HG02852 (cell line): ENCODE measurements around the gene OTUD5.
"Not testable (repeated sequence)": the region's sequence is repeated elsewhere in the genome, so short reads cannot be mapped to it uniquely, and the experiment has no call there.

Source experiments
- ATAC-seq: cut with Tn5 transposase; IDR thresholded peaks from one replicate; pipeline ENCODE4 v1.9.1; 2021; ENCODE audit warnings: mild to moderate bottlenecking, moderate library complexity; ENCODE audit not compliant: unreplicated experiment

Gene OTUD5, protein sequence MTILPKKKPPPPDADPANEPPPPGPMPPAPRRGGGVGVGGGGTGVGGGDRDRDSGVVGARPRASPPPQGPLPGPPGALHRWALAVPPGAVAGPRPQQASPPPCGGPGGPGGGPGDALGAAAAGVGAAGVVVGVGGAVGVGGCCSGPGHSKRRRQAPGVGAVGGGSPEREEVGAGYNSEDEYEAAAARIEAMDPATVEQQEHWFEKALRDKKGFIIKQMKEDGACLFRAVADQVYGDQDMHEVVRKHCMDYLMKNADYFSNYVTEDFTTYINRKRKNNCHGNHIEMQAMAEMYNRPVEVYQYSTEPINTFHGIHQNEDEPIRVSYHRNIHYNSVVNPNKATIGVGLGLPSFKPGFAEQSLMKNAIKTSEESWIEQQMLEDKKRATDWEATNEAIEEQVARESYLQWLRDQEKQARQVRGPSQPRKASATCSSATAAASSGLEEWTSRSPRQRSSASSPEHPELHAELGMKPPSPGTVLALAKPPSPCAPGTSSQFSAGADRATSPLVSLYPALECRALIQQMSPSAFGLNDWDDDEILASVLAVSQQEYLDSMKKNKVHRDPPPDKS

DNA sequence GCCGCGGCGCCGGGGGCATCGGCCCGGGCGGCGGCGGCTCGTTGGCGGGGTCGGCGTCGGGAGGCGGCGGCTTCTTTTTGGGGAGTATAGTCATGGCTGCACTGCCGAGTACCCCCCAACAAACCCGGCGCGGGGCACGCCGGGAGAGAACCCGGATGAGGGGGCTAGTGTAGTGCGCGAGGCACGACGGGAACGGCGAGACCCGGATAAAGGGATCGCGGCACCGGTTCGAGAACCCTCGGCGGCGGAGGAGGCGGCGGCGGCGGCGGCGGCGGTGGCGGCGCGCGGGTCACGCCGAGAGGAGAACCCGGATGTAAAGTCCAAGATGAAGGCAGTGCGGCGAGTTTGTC lies at the start of gene OTUD5:
Gene OTUD5 (minus strand): TSS at position 131 of the 350 bp plus-strand sequence. CDS start 37 bp downstream, at position 94.
- peak; percentile 39 for ATAC-seq

DNA sequence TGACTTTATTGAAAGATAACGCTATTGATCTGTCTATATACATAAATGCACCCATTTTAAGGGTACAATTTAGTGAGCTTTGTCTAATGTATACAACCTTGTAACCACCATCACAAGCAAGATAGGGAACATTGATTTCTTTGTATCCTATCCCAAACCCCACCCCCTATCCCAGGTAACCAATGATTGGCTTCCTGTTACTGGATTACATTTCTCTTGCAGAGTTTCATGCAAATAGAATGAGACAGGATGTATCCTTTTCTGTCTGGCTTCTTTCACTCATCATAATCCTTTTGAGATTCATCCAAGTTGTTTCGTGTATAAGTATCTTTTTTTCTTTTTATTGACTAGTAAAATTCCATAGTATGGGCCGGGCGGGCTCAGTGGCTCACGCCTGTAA lies 46.3 kb upstream of the OTUD5 start:
- ATAC-seq, result no peak

GRCh38 chrX:49002091-49002935 lies 44.9 kb upstream of the OTUD5 start, which contains the start of gene GRIPAP1:
Gene GRIPAP1, minus strand, starts transcription at chrX:49002264. Its CDS starts 35 bp downstream, at chrX:49002229.
- ATAC-seq, result peak; percentile 68

DNA sequence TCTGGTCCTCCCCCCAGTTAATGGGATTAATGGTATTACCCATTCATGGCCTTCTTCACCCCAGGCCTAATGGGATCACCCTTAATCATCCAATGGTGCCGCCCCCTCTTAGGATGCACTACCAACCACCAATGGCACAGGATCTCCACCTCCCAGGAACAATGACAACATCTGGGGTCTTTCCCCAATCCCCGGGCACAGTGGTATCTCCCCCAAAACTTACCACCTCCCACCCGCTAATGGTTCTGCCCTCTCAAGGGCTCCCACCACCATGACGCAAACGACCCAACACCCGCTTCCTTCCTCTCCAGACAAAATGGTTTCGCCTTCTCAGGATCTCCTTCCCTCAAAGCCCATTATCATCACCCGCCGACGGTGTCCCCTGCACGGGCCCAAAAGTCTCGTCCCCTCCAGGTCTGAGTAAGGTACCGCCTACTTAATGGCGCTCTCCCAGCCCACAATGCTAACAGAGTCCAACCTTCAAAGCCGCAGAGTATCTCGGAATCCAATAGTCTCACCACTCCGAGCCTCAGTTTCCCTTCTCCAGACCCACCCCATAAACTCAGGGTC lies 44.2 kb upstream of the OTUD5 start:
- ATAC-seq, result peak; percentile 27

DNA sequence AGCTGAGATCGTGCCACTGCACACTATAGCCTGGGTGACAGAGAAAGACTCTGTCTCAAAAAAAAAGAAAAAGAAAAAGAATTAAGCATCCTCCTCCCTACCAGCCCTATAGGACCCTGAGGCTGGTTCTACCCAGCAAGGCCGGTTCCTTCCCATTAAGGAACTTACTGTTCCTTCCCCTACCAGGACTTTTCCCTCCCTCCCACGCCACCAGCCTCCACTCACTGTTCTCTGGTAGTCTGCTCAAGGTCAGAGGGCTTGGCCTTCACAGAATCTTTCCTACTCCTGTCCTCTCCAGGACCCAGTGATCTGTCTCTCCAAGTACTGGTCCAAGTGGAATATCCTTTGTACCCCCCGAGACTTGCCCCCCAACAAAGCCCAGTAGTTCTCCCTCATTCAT lies 43.2 kb upstream of the OTUD5 start:
- ATAC-seq, result no peak

- no peak for ATAC-seq
These were observed 41.6 kb upstream of the OTUD5 start for GRCh38 chrX:48999030-48999429.

- ATAC-seq, result no peak
These were observed 41.0 kb upstream of the OTUD5 start for GRCh38 chrX:48998391-48998790.

DNA sequence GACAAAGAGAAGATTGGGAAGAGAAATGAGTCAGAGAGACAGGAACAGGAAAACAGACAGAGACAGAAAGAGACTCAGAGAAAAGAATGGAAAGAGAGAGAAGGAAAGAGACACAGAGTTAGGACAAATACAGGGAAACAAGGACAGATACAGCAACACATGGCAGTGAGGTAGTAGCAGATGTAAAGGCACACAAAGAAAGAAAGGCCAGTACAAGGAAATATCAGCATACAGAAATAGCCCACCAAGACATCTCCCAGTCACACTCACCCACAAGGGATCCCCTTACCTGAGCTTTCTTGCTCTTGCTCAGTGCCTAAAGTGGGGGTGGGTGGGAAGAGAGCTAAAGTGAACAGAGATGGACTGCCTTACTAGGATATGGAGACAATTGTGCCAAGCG lies 40.5 kb upstream of the OTUD5 start:
- ATAC-seq, result no peak

DNA sequence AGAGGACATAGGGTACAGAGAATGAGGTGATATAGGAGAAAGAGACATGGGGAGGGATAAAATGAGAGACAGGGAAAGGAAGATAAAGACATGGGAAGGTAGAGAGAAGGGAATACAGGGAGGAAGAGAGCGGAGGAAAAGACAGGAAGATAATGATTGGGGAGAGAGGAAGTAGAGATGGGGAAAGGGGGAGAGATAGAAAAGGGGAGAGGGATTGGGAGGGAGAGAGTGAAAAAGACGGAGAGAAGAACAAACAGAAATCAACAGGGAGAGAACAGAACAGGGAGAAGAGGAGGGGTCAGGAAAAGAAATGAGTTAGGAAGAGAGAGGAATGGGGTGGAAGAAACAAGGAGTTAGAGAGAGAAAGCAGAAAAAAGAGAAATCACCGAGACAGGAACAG lies 40.0 kb upstream of the OTUD5 start:
- no peak for ATAC-seq

- no peak for ATAC-seq
These were observed 39.6 kb upstream of the OTUD5 start for GRCh38 chrX:48996969-48997368.

DNA sequence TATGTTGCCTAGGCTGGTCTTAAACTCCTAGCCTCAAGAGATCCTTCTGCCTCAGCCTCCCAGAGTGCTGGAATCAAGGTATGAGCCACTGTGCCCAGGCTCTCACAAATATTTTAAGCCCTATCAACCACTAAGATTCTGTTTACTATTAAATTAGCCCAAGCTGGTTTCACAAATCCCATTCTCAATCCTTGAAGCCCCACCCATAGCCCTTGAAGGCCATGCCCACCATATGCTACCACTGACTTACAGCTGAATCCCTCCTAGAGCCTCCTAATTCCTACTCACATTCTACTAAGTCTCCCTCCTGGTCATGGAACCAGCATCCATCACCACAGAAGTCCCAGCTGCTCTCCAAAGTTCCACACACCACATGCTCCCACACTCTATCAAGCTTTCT lies 34.9 kb upstream of the OTUD5 start:
- no peak for ATAC-seq

GRCh38 chrX:48989483-48989882 lies 32.1 kb upstream of the OTUD5 start:
- no peak for ATAC-seq

DNA sequence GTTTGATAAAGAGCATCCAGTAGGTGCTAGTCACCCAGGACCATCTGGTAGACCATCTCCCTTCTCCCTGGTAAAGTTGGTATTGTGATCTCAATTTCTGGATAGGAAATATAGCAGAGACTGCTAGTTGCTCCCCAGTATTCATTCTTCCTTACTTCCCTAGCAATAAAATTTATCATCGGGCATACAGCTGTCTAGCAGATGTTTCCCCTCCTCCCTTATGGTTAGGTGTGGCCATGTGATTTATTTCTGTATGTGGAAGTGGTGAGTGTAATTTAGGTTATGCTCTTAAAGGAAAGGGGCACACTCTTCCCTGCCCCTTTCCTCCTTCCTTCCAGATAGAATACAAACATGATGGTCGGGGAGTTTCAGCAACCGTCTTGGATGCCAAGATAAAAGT lies 26.5 kb upstream of the OTUD5 start:
- ATAC-seq, result no peak

DNA sequence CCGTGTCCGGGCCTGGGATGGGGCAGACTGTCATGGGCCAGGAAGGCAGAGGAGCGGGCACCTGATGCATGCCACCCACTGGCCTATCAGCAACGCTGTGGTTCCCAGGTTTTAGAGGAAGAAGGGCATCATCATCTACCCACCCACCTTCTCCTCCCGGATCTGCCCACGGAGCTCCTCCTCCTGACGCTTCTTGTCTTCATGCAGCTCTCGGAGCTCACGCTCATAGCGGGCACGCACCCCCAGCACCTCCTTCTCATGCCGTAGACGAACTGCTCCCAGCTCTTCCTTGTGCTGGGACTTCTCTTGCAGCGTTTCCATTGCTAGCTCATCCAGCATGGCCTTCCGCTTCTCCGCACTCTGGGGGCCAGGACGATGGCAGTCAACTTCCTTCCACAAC lies 25.7 kb upstream of the OTUD5 start:
- no peak for ATAC-seq

GRCh38 chrX:48981178-48981577 lies 23.8 kb upstream of the OTUD5 start:
- no peak for ATAC-seq

- not testable (repeated sequence) for ATAC-seq
These were observed 22.9 kb upstream of the OTUD5 start for GRCh38 chrX:48980341-48980740.

DNA sequence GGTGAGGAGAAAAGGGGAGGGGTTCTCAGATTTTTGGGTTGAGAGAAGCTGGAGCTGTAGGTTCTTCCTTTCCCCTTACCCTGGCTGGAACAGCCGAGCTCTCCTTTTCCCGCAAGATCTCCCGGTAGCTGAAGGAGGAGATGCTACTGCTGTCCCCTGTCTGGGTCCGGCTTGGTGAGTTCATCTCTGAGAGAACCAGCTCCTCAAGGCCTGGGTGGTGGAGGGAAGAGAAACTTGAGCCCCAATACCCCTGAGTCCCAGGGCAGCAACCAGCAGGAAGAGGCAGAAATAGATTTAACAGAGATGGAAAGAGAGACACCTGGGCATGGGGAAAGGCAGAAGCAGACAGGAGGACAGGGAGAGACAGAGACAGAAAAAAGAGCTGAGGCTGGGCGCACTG lies 20.8 kb upstream of the OTUD5 start:
- no peak for ATAC-seq

DNA sequence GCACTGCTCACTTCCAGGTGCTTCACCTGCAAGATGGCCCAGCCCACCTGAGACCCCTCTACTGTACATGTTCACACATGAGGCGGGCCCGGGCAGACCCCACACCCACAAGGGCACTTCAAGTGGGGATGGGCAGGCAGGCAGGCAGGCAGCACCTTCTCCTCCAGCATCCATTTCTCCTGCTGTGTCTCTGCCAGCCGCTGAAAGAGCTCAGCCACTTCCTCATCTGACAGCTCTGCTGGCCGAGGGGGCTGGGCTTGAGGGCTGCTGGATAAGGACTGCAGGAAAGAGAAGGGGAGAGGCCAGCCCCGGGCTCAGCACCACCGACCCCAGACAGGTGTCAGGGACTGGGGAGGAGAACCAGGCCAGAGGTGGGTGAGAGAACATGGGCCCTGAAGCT lies 18.7 kb upstream of the OTUD5 start:
- ATAC-seq, result no peak

DNA sequence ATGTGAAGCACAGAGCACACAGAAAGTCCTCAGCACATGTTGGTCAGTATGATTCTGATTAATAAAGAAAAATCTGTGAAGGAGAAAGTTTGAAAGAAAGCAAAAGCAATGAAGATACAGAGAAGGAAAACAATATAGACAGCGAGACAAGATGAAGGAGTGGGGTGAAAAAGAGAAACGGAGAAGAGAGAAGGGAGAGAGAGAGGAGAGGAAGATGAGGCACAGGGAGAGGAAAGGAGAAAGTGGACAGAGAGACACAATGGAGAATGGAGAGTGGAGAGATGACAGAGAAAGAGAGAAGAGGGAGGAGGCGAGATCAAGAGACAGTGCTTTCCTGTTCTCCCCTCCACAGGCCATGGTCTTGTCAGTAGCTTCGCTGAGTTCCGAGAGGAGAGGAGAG lies 18.1 kb upstream of the OTUD5 start:
- no peak for ATAC-seq

GRCh38 chrX:48975041-48975440 lies 17.6 kb upstream of the OTUD5 start:
- ATAC-seq, result no peak

GRCh38 chrX:48974574-48974973 lies 17.2 kb upstream of the OTUD5 start:
- ATAC-seq, result no peak
